T-helper 1 cell treated with Interleukin-12 subunit alpha and Interleukin-12 subunit beta and Interleukin-4 antibody, amounts not matched to agents 30 μg/mL and 1 μg/mL, for 36 hours (primary cell): ENCODE results near the gene UNC93B1.
A peak's percentile ranks its signal among the peaks of the same experiment; 100 is the strongest.

Experiments used
- H3K27ac Mint-ChIP-seq: one replicate; pipeline ENCODE4 v1.8.0; 2021; ENCODE audit warnings: mild to moderate bottlenecking, mixed read lengths
- H3K27me3 Mint-ChIP-seq: one replicate; pipeline ENCODE4 v1.8.0; 2021; ENCODE audit warnings: low read depth, mixed read lengths
- H3K36me3 Mint-ChIP-seq: one replicate; pipeline ENCODE4 v1.8.0; 2021; ENCODE audit warnings: low read depth, mixed read lengths
- H3K4me1 Mint-ChIP-seq: one replicate; pipeline ENCODE4 v1.8.0; 2021; ENCODE audit warnings: low read depth, mixed read lengths
- H3K4me3 Mint-ChIP-seq: one replicate; pipeline ENCODE4 v1.8.0; 2021; ENCODE audit warnings: mild to moderate bottlenecking, moderate library complexity, mixed read lengths
- H3K9me3 Mint-ChIP-seq: one replicate; pipeline ENCODE4 v1.8.0; 2021; ENCODE audit warnings: mixed read lengths

The UNC93B1 gene

GRCh38 chr11:68003846-68004550, at the start of gene UNC93B1:
Gene UNC93B1, minus strand, starts transcription at chr11:68004097. Its CDS starts 54 bp downstream, at chr11:68004043.
- Mint-ChIP-seq H3K27ac (peak within 1 kb of the TSS; percentile 81), H3K27me3 (no peaks in the 10 kb centered on the region), H3K4me3 (peak within 1 kb of the TSS; percentile 89), H3K9me3 (no peaks in the 10 kb centered on the region), H3K36me3 (peaks cover 2% of the 10 kb centered on the region), H3K4me1 (peaks cover 16% of the 10 kb centered on the region)

DNA sequence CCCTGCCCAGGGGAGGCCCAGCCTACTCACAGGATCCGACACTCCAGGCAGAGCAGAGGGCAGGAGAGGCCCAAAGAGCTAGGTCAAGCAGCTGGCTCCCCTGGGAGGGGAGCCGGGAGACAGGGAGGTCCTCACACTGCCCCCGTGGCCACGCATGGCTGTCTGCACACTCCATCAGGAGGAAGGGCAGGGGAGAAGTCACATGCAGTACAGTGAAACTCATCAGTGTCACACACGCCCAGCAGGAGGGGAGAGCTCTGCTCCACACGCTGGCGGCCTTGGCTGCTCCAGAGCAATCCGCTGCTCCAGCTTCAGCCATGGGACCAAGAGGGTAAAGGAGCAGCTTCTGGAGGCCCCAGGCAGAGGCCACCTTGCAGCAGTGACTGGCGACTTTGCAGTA, 49.2 kb upstream of the UNC93B1 start:
- no peaks in the 10 kb centered on the region for H3K4me1 Mint-ChIP-seq
- H3K4me3 Mint-ChIP-seq = no peak overlapping the region
- H3K27ac Mint-ChIP-seq = no peak overlapping the region
- H3K9me3 Mint-ChIP-seq = no peaks in the 10 kb centered on the region
- H3K36me3 Mint-ChIP-seq = peaks cover 13% of the 10 kb centered on the region
- H3K27me3 Mint-ChIP-seq = no peaks in the 10 kb centered on the region

GRCh38 chr11:68052137-68052873, 48.4 kb upstream of the UNC93B1 start:
- no peaks in the 10 kb centered on the region for H3K9me3 Mint-ChIP-seq
- no peak overlapping the region for H3K4me3 Mint-ChIP-seq
- H3K27ac Mint-ChIP-seq = no peak overlapping the region
- H3K4me1 Mint-ChIP-seq = no peaks in the 10 kb centered on the region
- peaks cover 13% of the 10 kb centered on the region for H3K36me3 Mint-ChIP-seq
- H3K27me3 Mint-ChIP-seq = no peaks in the 10 kb centered on the region

- Mint-ChIP-seq H3K27ac (no peak overlapping the region), H3K9me3 (no peaks in the 10 kb centered on the region), H3K4me3 (no peak overlapping the region), H3K4me1 (no peaks in the 10 kb centered on the region), H3K36me3 (peaks cover 13% of the 10 kb centered on the region), H3K27me3 (no peaks in the 10 kb centered on the region)
Observed at GRCh38 chr11:68051191-68052136, 47.6 kb upstream of the UNC93B1 start.

- no peaks in the 10 kb centered on the region for H3K9me3 Mint-ChIP-seq
- peaks cover 13% of the 10 kb centered on the region for H3K36me3 Mint-ChIP-seq
- H3K4me1 Mint-ChIP-seq = no peaks in the 10 kb centered on the region
- no peaks in the 10 kb centered on the region for H3K27me3 Mint-ChIP-seq
- no peak overlapping the region for H3K4me3 Mint-ChIP-seq
- H3K27ac Mint-ChIP-seq = no peak overlapping the region
Observed at GRCh38 chr11:68050371-68050841, 46.5 kb upstream of the UNC93B1 start.

- H3K4me3 Mint-ChIP-seq = no peak overlapping the region
- no peaks in the 10 kb centered on the region for H3K27me3 Mint-ChIP-seq
- H3K27ac Mint-ChIP-seq = no peak overlapping the region
- H3K9me3 Mint-ChIP-seq = no peaks in the 10 kb centered on the region
- peaks cover 13% of the 10 kb centered on the region for H3K36me3 Mint-ChIP-seq
- H3K4me1 Mint-ChIP-seq = no peaks in the 10 kb centered on the region
Observed at GRCh38 chr11:68049509-68050370, 45.8 kb upstream of the UNC93B1 start.

GRCh38 chr11:68048681-68049508, 45.0 kb upstream of the UNC93B1 start:
- peaks cover 13% of the 10 kb centered on the region for H3K36me3 Mint-ChIP-seq
- H3K9me3 Mint-ChIP-seq = no peaks in the 10 kb centered on the region
- H3K4me1 Mint-ChIP-seq = no peaks in the 10 kb centered on the region
- H3K27ac Mint-ChIP-seq = no peak overlapping the region
- no peaks in the 10 kb centered on the region for H3K27me3 Mint-ChIP-seq
- H3K4me3 Mint-ChIP-seq = no peak overlapping the region

DNA sequence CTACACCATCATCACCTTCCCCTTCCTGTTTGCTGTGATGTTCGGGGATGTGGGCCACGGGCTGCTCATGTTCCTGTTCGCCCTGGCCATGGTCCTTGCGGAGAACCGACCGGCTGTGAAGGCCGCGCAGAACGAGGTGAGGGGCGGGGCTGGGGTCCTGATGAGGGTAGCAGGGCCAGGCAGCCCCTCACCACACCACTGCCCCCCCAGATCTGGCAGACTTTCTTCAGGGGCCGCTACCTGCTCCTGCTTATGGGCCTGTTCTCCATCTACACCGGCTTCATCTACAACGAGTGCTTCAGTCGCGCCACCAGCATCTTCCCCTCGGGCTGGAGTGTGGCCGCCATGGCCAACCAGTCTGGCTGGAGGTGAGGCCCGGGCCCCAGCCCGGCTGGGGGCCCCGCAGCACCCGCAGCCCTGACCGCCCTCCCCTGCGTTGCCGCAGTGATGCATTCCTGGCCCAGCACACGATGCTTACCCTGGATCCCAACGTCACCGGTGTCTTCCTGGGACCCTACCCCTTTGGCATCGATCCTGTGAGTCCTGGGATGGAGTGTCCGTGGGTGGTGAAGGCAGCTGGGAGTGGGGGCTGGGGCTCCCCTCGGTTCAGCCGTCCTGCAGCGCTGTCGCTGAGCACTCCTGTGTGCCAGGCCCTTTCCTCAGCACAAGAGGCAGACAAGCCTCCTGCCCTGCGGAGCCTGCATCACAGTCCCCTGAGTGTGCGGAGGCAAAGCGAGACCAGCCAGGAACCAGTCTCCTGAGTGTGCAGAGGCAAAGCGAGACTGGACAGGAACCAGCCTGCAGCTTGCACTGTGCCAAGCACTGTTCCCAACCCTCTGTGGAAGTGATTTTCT, 43.8 kb upstream of the UNC93B1 start:
- H3K36me3 Mint-ChIP-seq = peaks cover 10% of the 10 kb centered on the region
- H3K27ac Mint-ChIP-seq = no peak overlapping the region
- H3K27me3 Mint-ChIP-seq = no peaks in the 10 kb centered on the region
- H3K4me3 Mint-ChIP-seq = no peak overlapping the region
- H3K9me3 Mint-ChIP-seq = no peaks in the 10 kb centered on the region
- H3K4me1 Mint-ChIP-seq = no peaks in the 10 kb centered on the region

- Mint-ChIP-seq H3K9me3 (no peaks in the 10 kb centered on the region), H3K4me3 (no peak overlapping the region), H3K27ac (no peak overlapping the region), H3K36me3 (peaks cover 2% of the 10 kb centered on the region), H3K27me3 (no peaks in the 10 kb centered on the region), H3K4me1 (peaks cover 8% of the 10 kb centered on the region)
Observed at GRCh38 chr11:68044898-68045351, 41.0 kb upstream of the UNC93B1 start.

DNA sequence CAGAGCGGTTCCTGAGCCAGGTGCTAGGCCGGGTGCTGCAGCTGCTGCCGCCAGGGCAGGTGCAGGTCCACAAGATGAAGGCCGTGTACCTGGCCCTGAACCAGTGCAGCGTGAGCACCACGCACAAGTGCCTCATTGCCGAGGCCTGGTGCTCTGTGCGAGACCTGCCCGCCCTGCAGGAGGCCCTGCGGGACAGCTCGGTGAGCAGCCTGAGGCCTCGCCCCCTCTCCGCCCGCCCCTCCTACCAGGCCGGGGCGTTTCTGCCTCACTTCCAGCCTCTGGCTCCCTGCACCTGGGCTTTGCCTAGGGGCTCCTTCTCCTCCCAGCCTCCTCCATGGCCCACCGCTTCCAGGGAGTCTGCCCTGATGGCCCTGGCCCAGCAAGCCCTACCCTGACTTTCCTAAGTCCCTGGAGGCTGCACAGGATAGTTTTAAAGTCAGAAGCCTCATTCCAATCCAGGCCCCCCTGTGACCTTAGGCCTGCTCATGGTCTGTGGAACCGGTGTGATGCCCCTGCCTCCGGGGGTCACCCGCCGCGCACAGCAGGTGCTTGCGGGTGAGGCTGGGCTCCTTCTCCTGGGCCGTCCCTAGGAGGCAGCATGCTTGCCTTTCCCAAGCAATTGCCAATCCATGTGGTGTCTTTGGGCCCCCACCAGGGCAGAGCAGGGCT, 40.4 kb upstream of the UNC93B1 start:
- no peaks in the 10 kb centered on the region for H3K27me3 Mint-ChIP-seq
- H3K9me3 Mint-ChIP-seq = no peaks in the 10 kb centered on the region
- no peak overlapping the region for H3K27ac Mint-ChIP-seq
- peaks cover 2% of the 10 kb centered on the region for H3K36me3 Mint-ChIP-seq
- peaks cover 10% of the 10 kb centered on the region for H3K4me1 Mint-ChIP-seq
- H3K4me3 Mint-ChIP-seq = no peak overlapping the region

DNA sequence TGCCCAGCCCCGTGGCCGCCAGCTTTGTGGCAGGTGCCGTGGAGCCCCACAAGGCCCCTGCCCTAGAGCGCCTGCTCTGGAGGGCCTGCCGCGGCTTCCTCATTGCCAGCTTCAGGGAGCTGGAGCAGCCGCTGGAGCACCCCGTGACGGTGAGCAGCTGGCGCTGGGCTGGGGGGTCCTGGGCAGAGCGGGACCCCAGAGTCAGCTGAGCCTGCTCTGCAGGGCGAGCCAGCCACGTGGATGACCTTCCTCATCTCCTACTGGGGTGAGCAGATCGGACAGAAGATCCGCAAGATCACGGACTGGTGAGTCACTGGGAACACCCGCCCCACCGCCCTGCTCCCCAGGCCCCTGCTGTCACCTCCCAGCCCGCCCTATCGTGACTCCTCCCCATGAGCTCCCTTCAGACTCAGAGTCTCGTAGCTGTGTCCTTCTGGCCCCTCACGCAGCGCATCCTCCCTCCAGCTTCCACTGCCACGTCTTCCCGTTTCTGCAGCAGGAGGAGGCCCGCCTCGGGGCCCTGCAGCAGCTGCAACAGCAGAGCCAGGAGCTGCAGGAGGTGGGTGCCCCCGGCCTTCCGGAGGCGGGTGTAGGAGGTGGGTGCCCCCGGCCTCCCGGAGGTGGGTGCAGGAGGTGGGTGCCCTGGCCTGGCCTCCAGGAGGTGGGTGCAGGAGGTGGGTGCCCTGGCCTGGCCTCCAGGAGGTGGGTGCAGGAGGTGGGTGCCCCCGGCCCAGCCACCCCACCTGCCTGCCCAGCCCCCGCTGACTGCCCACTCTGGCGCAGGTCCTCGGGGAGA, 39.6 kb upstream of the UNC93B1 start:
- H3K27ac Mint-ChIP-seq = no peak overlapping the region
- peaks cover 10% of the 10 kb centered on the region for H3K4me1 Mint-ChIP-seq
- no peak overlapping the region for H3K4me3 Mint-ChIP-seq
- peaks cover 2% of the 10 kb centered on the region for H3K36me3 Mint-ChIP-seq
- no peaks in the 10 kb centered on the region for H3K27me3 Mint-ChIP-seq
- no peaks in the 10 kb centered on the region for H3K9me3 Mint-ChIP-seq
